ENCODE data around the gene CDRT4.

The CDRT4 gene

DNA sequence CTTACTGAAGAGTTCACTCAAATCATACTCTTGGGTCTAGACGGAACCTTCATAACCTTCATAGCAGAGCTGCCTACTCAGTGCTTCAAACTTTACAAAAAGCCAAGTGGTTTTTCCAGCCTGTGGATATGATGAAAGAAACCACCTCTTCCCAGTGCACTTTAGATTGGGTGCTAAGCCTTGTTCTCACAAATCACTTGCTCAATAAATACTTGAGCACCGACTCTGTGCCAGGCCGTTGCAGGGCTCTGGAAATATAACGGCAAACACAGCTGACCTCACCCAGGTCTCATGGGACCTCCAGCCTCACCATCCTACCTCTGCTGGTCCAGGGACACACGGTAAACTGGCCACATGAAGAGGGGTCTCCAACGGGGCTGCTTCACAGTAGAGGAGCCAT lies 35.7 kb downstream of the CDRT4 start:
- DNase-seq (ENCODE audit: low spot score), result no peak

DNA sequence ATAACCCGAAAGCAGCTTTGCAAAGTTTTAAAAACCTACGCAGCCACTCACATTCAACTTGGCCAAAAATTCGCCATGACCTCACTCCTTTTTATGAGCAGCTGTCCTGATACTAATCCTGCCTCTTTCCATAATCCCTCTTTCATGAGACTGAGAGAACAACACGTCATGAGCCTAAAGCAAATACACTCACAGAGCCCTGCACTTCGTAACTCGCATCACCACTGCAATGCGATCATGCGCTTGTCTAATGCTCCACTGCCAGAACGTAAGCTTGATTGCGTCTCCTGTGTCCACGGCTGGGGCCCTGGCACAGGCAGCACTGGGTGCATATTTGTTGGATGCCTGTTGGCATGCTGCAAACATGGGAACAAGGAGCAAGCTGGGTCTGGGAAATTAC lies 36.2 kb downstream of the CDRT4 start:
- DNase-seq (ENCODE audit: low spot score), result no peak

DNA sequence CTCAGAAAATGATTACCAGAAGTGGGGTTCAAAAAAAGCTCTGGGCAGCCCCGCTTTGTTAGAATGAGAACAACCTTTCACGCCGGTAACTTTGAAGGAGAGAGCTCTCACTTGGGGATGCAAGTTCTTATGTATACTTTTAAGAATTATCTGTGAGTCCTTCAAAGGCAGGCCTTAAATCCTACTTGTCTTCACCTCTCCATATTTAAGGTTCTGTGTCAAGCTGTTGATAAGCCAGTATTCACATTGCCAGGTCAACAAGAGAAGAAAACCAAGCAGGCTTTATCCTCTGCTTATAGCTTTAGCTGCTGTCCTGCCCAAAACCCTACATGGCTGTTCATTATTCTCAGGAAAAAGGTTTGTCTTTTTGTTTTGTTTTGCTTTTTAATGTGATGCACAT lies 42.9 kb downstream of the CDRT4 start:
- no peak for DNase-seq (ENCODE audit: low spot score)

DNA sequence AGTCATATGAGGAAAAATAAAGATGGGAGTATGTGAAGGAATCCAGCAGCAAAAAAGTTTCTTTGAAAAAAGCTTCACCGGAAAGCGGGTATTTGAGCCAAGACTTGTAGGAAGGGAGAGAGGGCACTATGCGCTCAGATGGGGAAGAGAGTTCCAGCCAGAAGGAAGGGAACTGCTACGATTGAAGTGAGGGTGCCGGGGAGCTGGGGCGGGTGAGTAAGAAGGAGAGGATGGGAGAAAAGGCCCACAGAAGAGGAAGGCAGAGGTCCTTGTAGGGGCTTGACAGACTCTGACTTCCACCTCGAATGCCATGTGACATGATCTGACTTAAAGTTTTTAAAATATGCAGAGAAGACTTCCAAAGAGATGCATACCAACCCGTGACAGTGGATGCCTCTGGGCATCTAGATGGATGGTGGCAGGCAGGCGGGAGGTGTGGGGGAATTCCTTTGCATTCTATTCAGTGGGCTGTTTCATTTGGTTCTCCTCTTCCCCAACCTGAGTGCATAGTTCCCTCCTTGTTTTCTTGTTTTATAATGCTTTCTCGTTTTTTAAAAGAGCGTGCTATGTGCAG lies 44.9 kb downstream of the CDRT4 start:
- DNase-seq (ENCODE audit: low spot score), result no peak

DNA sequence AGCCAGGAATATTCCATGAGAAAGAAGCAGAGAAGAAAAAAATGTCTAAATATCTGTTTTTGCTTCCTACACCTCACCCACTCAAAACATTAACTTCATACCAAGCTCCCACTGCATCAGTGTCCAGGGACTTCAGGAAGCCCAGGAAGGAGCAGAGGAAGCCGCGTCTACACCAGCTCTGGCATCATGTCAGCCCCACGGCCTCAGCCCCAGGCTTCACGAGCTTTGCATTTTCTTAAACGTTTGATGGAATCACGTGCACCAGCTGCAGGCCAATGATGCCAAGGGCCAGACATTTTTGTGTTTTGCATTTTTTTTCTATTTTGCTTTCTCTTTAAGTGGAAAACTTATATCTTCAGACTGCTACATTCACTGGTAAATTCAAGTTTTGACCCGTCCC lies 48.6 kb downstream of the CDRT4 start:
- DNase-seq (ENCODE audit: low spot score), result no peak

DNA sequence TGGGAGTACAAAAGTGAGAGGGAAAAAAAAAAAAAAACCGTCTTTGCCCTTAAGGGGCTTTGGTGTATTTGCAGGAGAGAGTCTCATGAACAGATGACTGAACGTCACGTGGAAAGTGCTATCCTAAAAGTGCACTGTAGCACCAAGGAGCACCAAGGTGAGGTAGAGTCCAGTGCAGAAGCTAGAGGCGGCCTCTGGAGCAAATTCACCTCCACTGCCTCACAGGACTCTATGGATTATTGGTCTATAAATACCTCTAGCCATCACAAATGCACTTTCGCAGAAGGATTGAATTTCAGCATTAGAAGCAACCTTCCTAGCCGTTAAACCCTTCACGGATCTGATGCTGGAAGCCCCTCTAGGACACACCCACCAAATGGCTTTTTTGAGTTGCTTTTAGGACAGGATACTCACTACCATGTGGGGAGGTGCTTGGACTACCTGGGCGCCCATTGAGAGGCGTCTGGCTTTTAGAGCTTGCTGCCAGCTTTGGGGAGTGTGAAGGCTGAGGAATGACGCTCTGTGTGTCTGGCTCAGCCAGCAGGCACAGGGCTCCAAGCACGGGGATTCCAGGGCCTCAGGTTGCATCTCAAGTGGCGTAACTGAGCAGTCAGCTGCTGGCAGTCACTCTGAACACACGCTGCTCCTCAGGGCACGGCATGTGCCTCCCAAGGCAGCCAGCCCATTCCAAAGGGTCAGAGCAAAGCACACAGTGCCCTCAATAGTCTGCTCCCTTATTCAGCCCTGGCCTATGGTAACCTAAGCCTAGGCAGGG lies 52.7 kb downstream of the CDRT4 start:
- peak; percentile 59 for DNase-seq (ENCODE audit: low spot score)

DNA sequence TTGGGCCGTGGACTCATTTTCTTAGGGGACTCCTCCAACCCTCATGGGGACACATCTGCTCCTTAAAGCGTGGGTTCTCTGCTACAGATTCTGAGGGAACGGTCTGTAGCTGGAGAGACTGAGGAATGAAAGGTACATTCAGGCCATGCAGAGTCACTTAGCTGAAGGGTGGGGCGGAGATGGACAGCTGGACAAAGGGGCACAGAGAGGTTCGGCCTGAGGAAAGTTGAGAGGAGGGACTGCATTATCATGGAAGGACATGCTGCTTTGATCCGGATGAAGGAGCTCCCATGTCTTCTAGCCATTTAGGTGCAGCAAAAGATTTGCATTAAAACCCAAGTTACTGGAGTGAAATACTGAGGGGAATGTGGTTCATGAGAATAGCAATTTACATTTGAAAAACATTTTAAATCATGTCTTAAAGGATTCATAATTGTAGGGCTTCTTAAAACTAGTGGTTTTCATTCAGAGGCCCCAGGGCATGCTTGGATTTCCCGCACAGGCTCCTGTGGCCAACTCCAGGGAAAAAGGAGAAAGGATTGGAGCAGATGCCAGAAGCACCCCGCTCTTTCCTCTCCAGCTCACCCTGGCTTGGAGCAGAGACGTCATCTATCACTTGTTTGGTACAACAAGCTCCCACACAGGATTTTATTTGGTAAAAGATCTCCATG lies 54.2 kb downstream of the CDRT4 start:
- no peak for DNase-seq (ENCODE audit: low spot score)

DNA sequence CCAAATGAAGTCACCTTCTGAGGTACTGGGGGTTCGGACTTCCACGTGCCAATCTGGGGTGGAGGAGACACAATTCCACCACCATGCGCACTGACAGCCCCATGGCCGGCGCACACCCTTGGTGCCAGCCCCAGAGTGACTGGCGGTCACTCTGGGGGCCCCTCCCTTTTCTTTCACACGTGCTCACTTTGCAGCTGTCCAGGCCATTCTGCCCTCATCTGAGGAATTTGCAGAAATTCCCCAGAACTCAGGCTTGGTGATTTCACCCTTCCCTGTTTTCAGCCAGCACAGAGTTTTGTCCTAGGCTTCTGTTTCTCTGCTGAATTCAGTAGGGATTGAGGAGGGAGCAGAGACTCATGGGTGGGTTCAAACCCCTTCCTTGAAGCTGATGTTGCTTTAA lies 54.8 kb downstream of the CDRT4 start:
- DNase-seq (ENCODE audit: low spot score), result no peak

DNA sequence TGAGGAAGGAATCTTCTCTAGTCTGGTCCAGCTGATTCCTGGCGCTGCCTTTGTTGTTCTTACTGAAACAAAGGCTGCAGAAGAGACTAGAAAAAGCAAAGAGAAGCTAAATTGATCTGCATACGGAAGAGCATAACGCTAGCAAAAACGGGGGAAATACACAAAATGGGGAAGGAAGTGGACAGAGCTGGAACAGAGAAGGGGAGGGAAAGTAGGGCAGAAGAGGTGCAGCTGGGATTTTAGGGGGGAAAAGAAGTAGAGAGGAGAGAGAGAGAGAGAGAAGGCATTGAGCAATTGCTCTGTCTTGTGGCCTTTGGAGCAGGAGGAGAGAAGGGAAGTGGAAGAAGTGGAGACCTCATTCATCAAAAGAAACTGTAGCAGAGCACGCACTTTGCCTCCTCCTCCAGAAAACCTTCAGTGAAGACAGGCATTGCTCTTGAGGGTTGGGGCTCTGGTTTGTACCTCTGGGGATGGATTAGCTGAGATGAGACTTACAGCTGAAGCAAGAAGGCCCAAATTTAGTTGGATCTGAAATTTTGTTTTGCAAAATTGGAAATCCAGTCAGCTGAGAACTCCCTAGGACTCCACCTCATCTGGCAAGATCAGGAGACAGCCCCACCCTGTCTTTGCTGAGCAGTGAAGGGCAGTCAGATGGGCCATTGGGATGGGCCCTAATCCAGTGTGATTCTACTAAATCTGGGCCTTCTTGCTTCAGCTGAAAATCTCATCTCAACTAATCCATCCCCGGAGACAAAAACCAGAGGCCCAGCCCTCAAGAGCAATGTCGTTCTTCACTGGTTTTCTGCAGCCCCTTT lies 55.8 kb downstream of the CDRT4 start:
- no peak for DNase-seq (ENCODE audit: low spot score)

DNA sequence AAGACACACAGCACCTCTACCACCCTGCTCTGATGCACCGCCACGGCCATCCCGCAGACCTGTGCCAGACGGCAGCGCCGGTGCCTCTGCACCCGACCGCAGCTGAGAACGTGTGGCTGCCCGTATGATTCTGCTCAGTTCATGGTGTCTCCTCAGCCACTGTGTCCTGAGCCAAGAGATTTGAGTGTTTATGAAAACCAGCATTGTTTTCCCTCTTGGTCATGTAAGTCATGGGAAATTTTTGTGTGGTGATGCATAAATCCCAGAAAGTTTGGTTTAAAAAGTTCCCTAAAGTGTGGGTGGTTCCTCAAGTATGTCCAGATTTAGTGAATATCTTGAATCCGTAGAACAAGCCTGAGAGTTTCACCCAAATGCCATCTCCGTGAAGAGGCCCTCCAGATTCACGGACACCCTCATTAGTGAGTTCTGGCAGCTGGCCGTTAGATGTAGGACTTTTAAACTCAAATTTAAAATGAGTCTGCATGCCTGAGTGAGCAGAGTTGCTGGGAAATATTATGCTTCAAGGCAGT lies 57.6 kb downstream of the CDRT4 start:
- DNase-seq (ENCODE audit: low spot score), result peak; percentile 50

DNA sequence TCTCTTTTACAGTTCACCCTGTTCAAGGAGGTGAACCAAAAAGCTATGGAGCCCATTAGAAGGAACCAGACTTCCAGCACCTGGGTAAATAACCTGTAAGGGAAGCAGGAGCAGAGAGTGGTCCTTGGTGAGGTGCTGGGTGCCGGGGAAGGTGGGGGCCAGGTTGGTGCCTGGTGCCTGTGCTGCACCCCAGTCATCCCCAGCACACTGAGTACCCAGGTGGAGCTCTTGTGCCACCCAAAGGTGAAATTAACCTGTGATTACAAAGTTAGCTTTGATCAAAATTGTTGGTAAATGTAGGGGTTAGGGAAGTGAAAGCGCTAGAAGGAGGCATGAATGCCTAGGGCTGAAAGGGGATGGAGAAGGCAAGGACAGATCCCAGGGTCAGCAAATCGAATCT lies 58.6 kb downstream of the CDRT4 start:
- DNase-seq (ENCODE audit: low spot score), result no peak

DNA sequence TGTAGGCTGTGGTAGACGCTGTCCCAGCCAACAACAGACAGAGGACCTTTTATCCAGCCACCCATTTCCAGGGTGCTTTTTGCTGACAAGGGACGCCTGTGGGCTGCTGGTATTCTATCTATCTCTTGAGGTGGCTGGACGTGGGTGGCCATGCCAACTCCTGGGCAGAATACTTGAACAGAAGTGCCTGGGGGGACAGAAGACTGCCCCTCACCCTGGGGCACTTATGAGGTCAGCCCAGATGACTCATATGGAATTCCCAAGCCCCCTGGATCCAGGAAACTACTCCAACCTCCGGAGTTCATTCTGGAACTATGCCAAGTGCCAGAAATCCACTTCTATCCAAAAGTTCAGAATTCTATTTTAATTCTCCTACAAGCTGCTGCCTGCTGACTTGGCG lies 61.3 kb downstream of the CDRT4 start:
- DNase-seq (ENCODE audit: low spot score), result no peak

DNA sequence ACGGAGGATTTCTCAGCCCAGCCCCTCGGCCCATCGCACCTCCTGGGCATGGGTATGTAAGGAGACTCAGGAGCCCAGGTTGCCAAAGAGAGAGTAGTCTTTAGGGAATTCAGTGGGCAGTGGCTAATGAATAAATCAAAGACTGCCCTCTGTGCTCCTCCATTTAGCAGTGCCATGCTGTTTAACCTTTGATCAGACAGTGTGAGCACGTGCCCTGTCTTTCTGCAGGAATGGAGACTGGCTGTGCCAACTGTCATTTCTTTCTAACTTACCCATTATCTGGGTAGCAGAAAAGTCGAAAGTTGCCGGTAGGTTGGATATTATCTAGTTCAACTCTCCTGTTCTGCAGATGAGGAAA lies 62.4 kb downstream of the CDRT4 start:
- DNase-seq (ENCODE audit: low spot score), result no peak

DNA sequence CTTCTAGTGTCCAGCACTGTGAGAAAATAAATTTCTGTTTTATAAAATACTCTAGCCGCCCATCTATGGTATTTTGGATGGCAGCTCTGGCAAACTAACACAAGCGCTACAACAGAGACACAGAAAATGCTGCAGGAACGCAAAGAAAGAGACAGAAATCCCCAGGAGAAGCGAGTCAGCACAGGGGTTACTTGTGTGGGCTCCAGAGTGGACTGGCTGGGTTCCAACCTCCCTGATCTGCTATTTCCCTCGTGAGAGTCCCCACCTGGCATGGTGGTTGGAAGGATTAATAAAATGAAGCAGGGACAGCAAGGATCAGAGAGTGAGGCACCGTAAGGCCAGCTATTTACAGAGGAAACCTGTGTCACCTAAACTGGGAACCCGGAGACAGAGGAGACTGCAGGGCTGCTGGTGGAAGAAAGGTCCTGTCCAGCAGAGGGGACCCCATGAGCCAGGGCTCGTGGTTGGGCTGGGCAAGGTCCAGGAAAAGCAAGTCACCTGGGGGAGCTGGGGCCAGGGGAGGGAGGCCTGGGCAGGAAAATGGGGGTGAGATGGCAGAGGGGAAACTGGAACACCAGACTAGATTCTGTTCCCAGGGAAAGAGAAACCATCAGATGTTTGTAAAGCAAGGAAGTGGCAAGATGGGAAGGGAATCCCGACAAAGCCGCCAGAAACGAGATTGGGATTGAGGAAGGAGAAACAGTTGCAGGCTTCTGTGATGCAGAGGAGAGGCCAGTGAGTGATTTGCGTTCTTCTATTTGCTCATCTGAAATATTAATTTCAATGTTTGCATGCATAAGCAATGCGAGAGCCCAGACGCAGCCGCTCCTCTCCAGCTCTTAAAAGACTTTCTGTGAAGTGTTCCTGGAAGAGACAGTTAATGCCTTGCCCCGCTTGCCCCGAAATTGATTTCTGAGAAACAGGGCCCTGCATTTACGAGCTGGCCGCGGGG lies 63.0 kb downstream of the CDRT4 start:
- DNase-seq (ENCODE audit: low spot score), result no peak

DNA sequence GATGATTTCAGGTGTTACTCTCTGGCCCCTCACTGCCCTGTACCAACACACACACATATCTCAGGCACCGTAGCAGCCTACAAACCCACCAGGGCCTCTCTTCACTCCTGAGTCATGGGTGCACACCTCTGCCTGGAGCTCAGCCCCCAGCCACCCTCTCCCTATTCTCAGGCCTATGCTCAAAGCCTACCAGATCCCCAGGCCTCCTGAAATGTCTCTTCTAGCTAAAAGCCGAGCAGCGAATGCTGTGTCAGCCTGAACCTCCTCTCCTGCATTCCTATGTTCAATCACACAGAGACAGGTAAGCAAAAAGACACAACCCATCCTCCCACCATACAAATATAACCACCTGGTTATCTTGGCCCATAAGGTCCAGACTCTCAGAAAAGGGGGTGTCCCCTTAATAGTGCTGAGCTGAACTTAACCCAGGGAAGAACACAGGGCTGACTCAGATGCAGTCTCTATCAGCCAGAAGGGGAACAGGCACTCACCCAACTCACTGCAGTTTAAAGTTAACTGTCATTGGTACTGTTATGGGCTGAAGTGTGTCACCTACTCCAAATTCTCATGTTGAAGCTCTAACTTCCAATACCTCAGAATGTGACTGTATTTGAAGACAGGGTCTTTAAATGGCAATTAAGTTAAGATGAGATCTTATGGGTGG lies 64.0 kb downstream of the CDRT4 start:
- DNase-seq (ENCODE audit: low spot score), result no peak

DNA sequence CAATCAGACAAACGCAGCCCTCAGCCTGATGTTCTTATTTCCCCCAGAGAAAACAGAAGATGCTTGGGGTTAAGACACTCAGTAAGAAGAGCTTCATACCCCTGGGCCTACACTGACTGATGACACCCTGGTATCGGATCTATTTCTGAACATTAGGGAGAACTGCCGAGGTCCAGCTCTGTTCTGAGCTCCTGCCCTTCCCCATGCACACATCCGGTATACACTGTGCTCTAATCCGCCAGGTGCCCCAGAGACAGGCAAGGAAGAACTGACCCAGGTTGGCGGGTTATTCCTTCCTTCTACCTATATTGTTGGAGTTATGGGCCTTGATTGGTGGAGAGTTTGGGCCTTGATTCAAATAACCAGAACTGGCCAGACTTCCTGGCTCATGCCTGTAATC lies 68.0 kb downstream of the CDRT4 start:
- no peak for DNase-seq (ENCODE audit: low spot score)

DNA sequence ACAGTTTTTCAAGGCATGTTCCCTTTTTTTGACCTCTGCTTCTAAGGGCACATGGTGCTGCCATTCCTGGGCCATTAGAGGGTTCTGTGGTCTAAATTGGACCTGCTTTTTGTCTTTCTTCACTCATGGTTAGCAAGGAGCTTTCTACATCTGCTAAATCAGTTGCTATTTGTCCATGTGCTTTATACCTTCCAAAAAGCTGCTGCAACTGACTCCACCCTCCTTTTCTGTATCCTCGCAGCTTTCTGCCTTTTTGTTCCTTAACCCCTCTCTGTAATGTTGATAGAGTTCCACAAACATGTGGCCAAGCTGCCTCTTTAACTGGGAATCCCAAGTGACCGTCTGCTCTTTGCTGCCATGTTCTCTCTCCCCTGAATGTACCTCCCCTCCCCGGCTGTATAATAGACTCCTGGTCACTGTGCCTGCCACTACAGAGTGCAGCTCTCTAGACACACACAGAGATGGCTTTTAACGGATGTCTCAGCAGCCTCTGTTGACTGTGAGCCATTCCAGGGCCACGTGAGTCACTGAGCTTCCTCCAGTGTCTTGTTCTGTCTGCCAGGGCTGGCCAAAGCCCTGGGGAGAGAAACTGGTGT lies 68.6 kb downstream of the CDRT4 start:
- DNase-seq (ENCODE audit: low spot score), result peak; percentile 40

DNA sequence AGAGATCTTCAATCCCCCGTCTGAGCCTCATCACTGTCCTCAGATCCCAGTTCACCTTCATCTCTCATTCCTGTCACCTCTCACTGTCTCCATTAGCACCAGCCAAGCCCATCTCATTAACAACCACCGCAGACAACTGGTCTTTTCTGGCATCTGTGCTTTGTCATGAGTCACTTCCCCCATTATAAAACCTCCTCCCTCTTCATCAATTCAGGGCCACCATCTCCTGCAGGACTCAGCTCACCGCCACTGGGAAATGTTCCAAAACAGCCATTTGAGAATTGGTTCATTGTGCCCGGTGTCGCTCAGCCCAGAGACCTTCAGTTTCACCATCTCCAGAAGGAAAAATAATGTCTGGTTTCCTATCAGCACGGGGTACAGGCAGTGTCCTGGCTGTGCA lies 69.1 kb downstream of the CDRT4 start:
- DNase-seq (ENCODE audit: low spot score), result peak; percentile 41

DNA sequence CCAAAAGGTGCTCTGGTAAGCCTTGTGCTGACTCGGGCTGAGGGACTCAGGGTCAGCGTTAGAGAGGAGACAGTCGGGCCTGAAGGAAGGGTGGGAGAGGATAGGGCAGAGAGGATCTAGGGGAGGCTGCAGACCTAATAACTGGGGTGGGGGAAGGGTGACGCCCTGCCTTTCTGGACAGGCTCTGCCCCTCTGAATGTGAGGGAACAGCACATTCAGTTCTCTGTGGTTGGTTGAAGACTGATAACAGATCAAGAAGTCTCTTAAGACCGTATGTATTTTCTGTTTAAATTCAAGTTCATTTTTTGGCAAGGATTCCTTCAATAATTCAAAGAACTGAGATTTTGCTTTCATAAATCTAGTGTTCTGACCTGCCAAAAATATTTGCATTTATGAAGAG lies 69.8 kb downstream of the CDRT4 start:
- no peak for DNase-seq (ENCODE audit: low spot score)

DNA sequence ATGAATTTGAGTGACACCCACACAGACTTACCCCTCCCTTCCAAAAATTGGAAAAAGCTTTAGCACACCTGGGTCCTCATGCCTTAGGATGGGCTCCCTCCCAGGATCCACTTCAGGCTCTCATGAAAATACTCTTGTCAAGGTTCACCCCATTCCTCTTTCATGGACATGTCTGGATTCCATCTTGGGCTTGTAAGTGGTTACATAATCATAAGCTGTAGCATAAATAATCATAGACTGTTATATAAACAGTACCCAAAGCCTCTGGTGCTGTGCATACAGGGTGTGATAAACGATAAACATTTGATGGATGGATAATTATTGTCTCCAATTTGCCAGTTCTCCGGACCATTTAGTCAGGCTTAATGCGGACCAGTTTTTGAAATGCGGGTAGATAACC lies 72.3 kb downstream of the CDRT4 start:
- DNase-seq (ENCODE audit: low spot score), result no peak

Measured in Ammon's horn (tissue), 1 donor.